Measurements from ENCODE around the gene IL27RA. TPM values are rescaled to one million over a fixed set of nuclear protein-coding genes. Genes with fewer than 3 reads are reported as not detected.
A peak's percentile ranks its signal among the peaks of the same experiment; 100 is the strongest.

IL27RA gene
- total and polyA plus RNA-seq, 2 experiments from 2014 or later: 7.7 to 11.4 TPM

- DNase-seq (ENCODE audit: low spot score) (no peak), ATAC-seq (no peak)
- H3K27ac ChIP-seq (ENCODE audit: low read depth): no peak overlapping the region
- H3F3A ChIP-seq (replicated peaks; ENCODE audit: low read depth): peaks cover 19% of the 10 kb centered on the region; the same call in 1 of the 2 replicates
- H3K9me2 ChIP-seq (ENCODE audit: insufficient read depth): no peaks in the 10 kb centered on the region
- no peak overlapping the region for H3K4me2 ChIP-seq
- H3K4me3 ChIP-seq: no peak overlapping the region
- no peaks in the 10 kb centered on the region; the same call in 2 of the 3 replicates for H3K36me3 Mint-ChIP-seq (ENCODE audit: low read depth)
- H3K9me3 Mint-ChIP-seq: no peaks in the 10 kb centered on the region
- peaks cover under 1% of the 10 kb centered on the region; the same call in 1 of the 2 replicates for H3K36me3 ChIP-seq (ENCODE audit: insufficient read depth)
- H3K4me1 ChIP-seq (ENCODE audit: insufficient read depth): peaks cover 10% of the 10 kb centered on the region; the same call in 1 of the 2 replicates
- no peaks in the 10 kb centered on the region for H3K79me2 ChIP-seq (replicated peaks; ENCODE audit: insufficient read depth)
- peaks cover 5% of the 10 kb centered on the region for H3K27me3 Mint-ChIP-seq (ENCODE audit: insufficient read depth, low read depth, poor library complexity)
- TF ChIP-seq CTCF (conservative IDR thresholded peaks at IDR 0.05; ENCODE audit: low read depth in 2 of 2): no peak
- TF ChIP-seq CREB1 (CRISPR knock-in tag; IDR thresholded peaks at IDR 0.05; ENCODE audit: low read depth): no peak
- TF ChIP-seq ZNF331 (CRISPR knock-in tag; IDR thresholded peaks at IDR 0.05; ENCODE audit: low read depth): no peak
- H3K27me3 ChIP-seq (ENCODE audit: insufficient read depth): peaks cover 30% of the 10 kb centered on the region
- no peaks in the 10 kb centered on the region for H4K20me1 ChIP-seq (replicated peaks; ENCODE audit: insufficient read depth)
- H3K4me1 Mint-ChIP-seq: peaks cover 3% of the 10 kb centered on the region; the same call in 1 of the 3 replicates
- no peak overlapping the region for H3K27ac Mint-ChIP-seq
- no peak overlapping the region for H2AFZ ChIP-seq
- peak overlapping the region; percentile 95 for H3K4me3 Mint-ChIP-seq
These were observed 51.1 kb downstream of the IL27RA start for GRCh38 chr19:14082675-14082960.

GRCh38 chr19:14085309-14085995 is 53.9 kb downstream of the IL27RA start, which contains the start of gene C19orf67:
C19orf67 (minus strand) TSS chr19:14085783; CDS start chr19:14085627, 156 bp downstream.
- TF ChIP-seq ZNF331 (CRISPR knock-in tag; IDR thresholded peaks at IDR 0.05; ENCODE audit: low read depth): no peak
- TF ChIP-seq EZH2 (IDR thresholded peaks at IDR 0.05; ENCODE audit: low read depth, unreplicated experiment): peak; percentile 1
- Mint-ChIP-seq H3K27me3 (ENCODE audit: insufficient read depth, low read depth, poor library complexity) (peaks cover 7% of the 10 kb centered on the region), H3K9me3 (no peaks in the 10 kb centered on the region), H3K36me3 (ENCODE audit: low read depth) (peaks cover 16% of the 10 kb centered on the region), H3K4me3 (peak within 1 kb of the TSS; percentile 52), H3K4me1 (peaks cover 7% of the 10 kb centered on the region), H3K27ac (no peak within 1 kb of the TSS)
- H3K4me1 ChIP-seq (ENCODE audit: insufficient read depth): peaks cover 10% of the 10 kb centered on the region; the same call in 1 of the 2 replicates
- H3K4me3 ChIP-seq: peak within 1 kb of the TSS; percentile 63
- DNase-seq (ENCODE audit: low spot score) (peak; percentile 70), ATAC-seq (peak; percentile 47)
- H3K27me3 ChIP-seq (ENCODE audit: insufficient read depth): peaks cover 44% of the 10 kb centered on the region
- H3K4me2 ChIP-seq: peak within 1 kb of the TSS; percentile 85
- peak within 1 kb of the TSS; percentile 86 for H2AFZ ChIP-seq
- H4K20me1 ChIP-seq (replicated peaks; ENCODE audit: insufficient read depth): 0 out of 2 replicates have a peak, but pooled peaks cover 6% of the 10 kb centered on the region
- H3K9me2 ChIP-seq (ENCODE audit: insufficient read depth): no peaks in the 10 kb centered on the region
- no peaks in the 10 kb centered on the region for H3K79me2 ChIP-seq (replicated peaks; ENCODE audit: insufficient read depth)
- peaks cover 9% of the 10 kb centered on the region; the same call in 1 of the 2 replicates for H3K36me3 ChIP-seq (ENCODE audit: insufficient read depth)
- peaks cover 25% of the 10 kb centered on the region for H3F3A ChIP-seq (replicated peaks; ENCODE audit: low read depth)
- no peak within 1 kb of the TSS for H3K27ac ChIP-seq (ENCODE audit: low read depth)

- H3K9me2 ChIP-seq (ENCODE audit: insufficient read depth): no peaks in the 10 kb centered on the region
- peak overlapping the region; percentile 63 for H3K4me3 ChIP-seq
- peaks cover 8% of the 10 kb centered on the region; the same call in 1 of the 2 replicates for H3K4me1 ChIP-seq (ENCODE audit: insufficient read depth)
- peaks cover 44% of the 10 kb centered on the region for H3K27me3 ChIP-seq (ENCODE audit: insufficient read depth)
- ATAC-seq (no peak), DNase-seq (ENCODE audit: low spot score) (no peak)
- H3K27ac ChIP-seq (ENCODE audit: low read depth): no peak overlapping the region
- Mint-ChIP-seq H3K27ac (no peak overlapping the region), H3K4me3 (peak overlapping the region; percentile 43), H3K9me3 (no peaks in the 10 kb centered on the region), H3K4me1 (peaks cover 7% of the 10 kb centered on the region), H3K27me3 (ENCODE audit: insufficient read depth, low read depth, poor library complexity) (peaks cover 7% of the 10 kb centered on the region), H3K36me3 (ENCODE audit: low read depth) (peaks cover 16% of the 10 kb centered on the region)
- H3K36me3 ChIP-seq (ENCODE audit: insufficient read depth): peaks cover 9% of the 10 kb centered on the region; the same call in 1 of the 2 replicates
- H3F3A ChIP-seq (replicated peaks; ENCODE audit: low read depth): peaks cover 24% of the 10 kb centered on the region
- H3K4me2 ChIP-seq: peak overlapping the region; percentile 85
- no peaks in the 10 kb centered on the region for H3K79me2 ChIP-seq (replicated peaks; ENCODE audit: insufficient read depth)
- 0 out of 2 replicates have a peak, but pooled peaks cover 6% of the 10 kb centered on the region for H4K20me1 ChIP-seq (replicated peaks; ENCODE audit: insufficient read depth)
- H2AFZ ChIP-seq: peak overlapping the region; percentile 86
- TF ChIP-seq EZH2phosphoT487 (IDR thresholded peaks at IDR 0.05; ENCODE audit: unreplicated experiment): no peak
- TF ChIP-seq ZNF462 (CRISPR knock-in tag; IDR thresholded peaks at IDR 0.05): no peak
- no peak for TF ChIP-seq JUNB (IDR thresholded peaks at IDR 0.05; ENCODE audit: unreplicated experiment)
- no peak for TF ChIP-seq POLR2AphosphoS5 (IDR thresholded peaks at IDR 0.05; ENCODE audit: low read depth)
These were observed 54.5 kb downstream of the IL27RA start for GRCh38 chr19:14086098-14086497.

All from GM23338 (cell line).